ENCODE data around the gene KCNH1.

The KCNH1 gene

DNA sequence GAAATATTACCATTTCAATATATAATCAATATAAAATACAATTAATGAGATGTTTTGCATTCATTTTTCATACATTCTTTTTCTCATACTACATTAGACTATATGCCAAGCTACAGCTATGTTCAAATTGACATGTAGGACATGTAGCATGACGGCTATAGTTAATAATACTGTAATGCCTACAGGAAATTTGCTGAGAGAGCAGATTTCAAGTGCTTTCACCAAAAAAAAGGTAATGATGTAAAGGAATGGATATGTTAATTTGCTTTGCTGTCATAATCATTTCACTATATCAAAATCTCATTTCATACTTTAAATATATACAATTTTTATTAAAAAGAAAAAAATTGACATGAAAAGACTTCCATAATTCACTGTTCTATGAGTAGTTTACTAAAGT lies 215.1 kb downstream of the KCNH1 start:
- no peaks in the 10 kb centered on the region for H3K36me3 ChIP-seq (ENCODE audit: control insufficient read depth, insufficient read depth, low read length)
- no peak for DNase-seq (ENCODE audit: extremely low read depth, insufficient read length)
- no peaks in the 10 kb centered on the region for H3K27me3 ChIP-seq (replicated peaks; ENCODE audit: control insufficient read depth, insufficient read depth, low read length)
- TF ChIP-seq CTCF (IDR thresholded peaks at IDR 0.05; ENCODE audit: insufficient read depth, low read length, poor library complexity, severe bottlenecking): no peak
- H3K4me3 ChIP-seq (replicated peaks; ENCODE audit: low read depth, low read length): no peak overlapping the region

DNA sequence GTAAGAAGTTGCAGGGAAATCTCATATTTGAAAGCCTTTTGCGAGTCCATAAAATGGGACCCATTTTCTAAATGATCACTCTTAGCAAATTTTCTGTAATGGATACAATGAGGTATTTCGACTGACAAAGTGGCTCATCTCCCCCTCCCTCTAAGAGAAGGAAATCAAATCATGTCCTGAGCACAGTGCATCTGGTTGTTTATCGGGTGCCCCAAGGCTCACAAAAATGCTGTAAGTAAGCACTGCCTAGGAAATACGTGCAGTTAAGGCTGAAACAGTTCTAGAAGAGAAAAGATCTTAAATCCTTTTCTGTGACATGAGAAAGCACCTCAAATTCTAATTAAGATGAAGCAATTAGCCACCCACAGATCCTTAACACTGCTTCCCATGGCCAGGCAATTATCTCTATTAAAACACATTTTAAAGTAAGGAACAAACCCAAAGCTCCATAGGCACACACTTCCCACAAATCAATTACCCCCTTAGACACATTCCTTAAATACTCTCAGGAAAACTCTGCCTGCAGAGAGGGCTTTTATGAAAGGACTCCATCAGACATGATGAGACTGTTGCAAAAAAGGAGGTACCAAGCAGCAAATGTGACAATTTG lies 216.3 kb downstream of the KCNH1 start:
- no peak for DNase-seq (ENCODE audit: extremely low read depth, insufficient read length)
- Histone ChIP-seq H3K4me3 (replicated peaks; ENCODE audit: low read depth, low read length) (no peak overlapping the region), H3K27me3 (replicated peaks; ENCODE audit: control insufficient read depth, insufficient read depth, low read length) (no peaks in the 10 kb centered on the region), H3K36me3 (ENCODE audit: control insufficient read depth, insufficient read depth, low read length) (no peaks in the 10 kb centered on the region)
- no peak for TF ChIP-seq CTCF (IDR thresholded peaks at IDR 0.05; ENCODE audit: insufficient read depth, low read length, poor library complexity, severe bottlenecking)

DNA sequence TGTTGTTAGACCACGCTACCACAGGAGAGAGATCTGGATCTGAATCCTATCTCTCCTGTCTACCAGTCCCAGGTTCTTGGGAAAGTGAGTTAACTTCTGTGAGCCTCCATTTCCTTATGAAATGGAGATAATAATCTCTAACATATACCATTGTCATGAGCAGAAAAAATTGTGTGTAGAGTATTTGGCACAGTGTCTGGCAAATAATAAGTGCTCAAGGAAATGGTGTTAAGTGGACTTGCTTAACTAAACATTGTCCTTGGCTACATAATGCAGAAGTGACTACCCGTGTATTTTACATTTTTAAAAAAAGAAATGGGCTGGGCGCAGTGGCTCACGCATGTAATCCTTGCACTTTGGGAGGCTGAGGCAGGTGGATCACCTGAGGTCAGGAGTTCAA lies 217.4 kb downstream of the KCNH1 start:
- H3K4me3 ChIP-seq (replicated peaks; ENCODE audit: low read depth, low read length): no peak overlapping the region
- no peaks in the 10 kb centered on the region; the same call in 1 of the 2 replicates for H3K27me3 ChIP-seq (replicated peaks; ENCODE audit: control insufficient read depth, insufficient read depth, low read length)
- no peak for TF ChIP-seq CTCF (IDR thresholded peaks at IDR 0.05; ENCODE audit: insufficient read depth, low read length, poor library complexity, severe bottlenecking)
- no peaks in the 10 kb centered on the region for H3K36me3 ChIP-seq (ENCODE audit: control insufficient read depth, insufficient read depth, low read length)
- DNase-seq (ENCODE audit: extremely low read depth, insufficient read length): no peak

GRCh38 chr1:210915890-210916507 lies 217.9 kb downstream of the KCNH1 start:
- no peaks in the 10 kb centered on the region for H3K36me3 ChIP-seq (ENCODE audit: control insufficient read depth, insufficient read depth, low read length)
- no peak overlapping the region for H3K4me3 ChIP-seq (replicated peaks; ENCODE audit: low read depth, low read length)
- no peak for TF ChIP-seq CTCF (IDR thresholded peaks at IDR 0.05; ENCODE audit: insufficient read depth, low read length, poor library complexity, severe bottlenecking)
- no peaks in the 10 kb centered on the region; the same call in 1 of the 2 replicates for H3K27me3 ChIP-seq (replicated peaks; ENCODE audit: control insufficient read depth, insufficient read depth, low read length)
- no peak for DNase-seq (ENCODE audit: extremely low read depth, insufficient read length)

DNA sequence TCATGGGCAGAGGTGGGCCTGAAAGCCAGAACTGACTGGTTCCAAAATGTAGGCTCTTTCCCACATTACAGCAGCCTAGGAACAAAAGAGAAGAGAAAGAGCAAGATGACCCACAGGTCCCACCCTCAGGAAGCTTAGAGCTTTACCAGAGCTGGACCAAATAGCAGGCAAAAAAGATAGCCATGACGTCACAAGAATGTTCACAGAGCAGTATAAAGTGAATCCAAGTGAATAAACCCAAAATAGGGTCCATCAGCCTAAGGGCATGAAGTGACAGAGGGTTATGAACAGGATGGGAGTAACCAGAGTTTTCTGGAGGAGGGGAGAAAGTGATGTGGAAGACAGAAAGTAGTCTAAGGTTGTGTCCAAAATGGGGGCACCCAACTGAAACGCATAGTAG lies 221.2 kb downstream of the KCNH1 start:
- TF ChIP-seq CTCF (IDR thresholded peaks at IDR 0.05; ENCODE audit: insufficient read depth, low read length, poor library complexity, severe bottlenecking): no peak
- no peaks in the 10 kb centered on the region for H3K36me3 ChIP-seq (ENCODE audit: control insufficient read depth, insufficient read depth, low read length)
- H3K27me3 ChIP-seq (replicated peaks; ENCODE audit: control insufficient read depth, insufficient read depth, low read length): no peaks in the 10 kb centered on the region; the same call in 1 of the 2 replicates
- H3K4me3 ChIP-seq (replicated peaks; ENCODE audit: low read depth, low read length): no peak overlapping the region
- DNase-seq (ENCODE audit: extremely low read depth, insufficient read length): no peak
